Prostate gland (tissue), 2 donors: ENCODE measurements around the gene TMF1. TPM values are rescaled to one million over a fixed set of nuclear protein-coding genes. Genes with fewer than 3 reads are reported as not detected.

Experiments used
- DNase-seq: peaks from one replicate; pipeline ENCODE4 v3.0.0-alpha.2; 2019; ENCODE audit warnings: low spot score
- H3K27ac ChIP-seq, 2 donors: fragments of 200-600 bp; sonication (generic); 2 replicates each; pipeline ENCODE4 v1.5.1; 2017 to 2019
- H3K27me3 ChIP-seq: fragments of 200-600 bp; sonication (generic); replicated peaks from 2 replicates; pipeline ENCODE4 v1.5.1; 2019; ENCODE audit not compliant: insufficient read depth
- H3K36me3 ChIP-seq, 2 donors: fragments of 200-600 bp; sonication (generic); 1 replicate in 1 of 2; 2 replicates in 1 of 2; pipeline versions ENCODE4 v1.5.1 to v1.8.1; 2017 to 2019
- H3K4me1 ChIP-seq: fragments of 200-600 bp; sonication (generic); replicated peaks from 2 replicates; pipeline ENCODE4 v1.5.1; 2019
- H3K4me3 ChIP-seq, 2 donors: fragments of 200-600 bp; sonication (generic); 2 replicates each; pipeline ENCODE4 v1.5.1; 2017 to 2019
- H3K9me3 ChIP-seq: fragments of 200-600 bp; sonication (generic); 2 replicates; pipeline ENCODE4 v1.5.1; 2017
- POLR2A ChIP-seq: fragments of 450-650 bp; IDR thresholded peaks from one replicate; pipeline ENCODE4 v1.6.1; 2016; ENCODE audit warnings: antibody characterized with exemption, mild to moderate bottlenecking
- POLR2AphosphoS5 ChIP-seq: sonication (generic); formaldehyde crosslinking; IDR thresholded peaks from one replicate; pipeline ENCODE4 v1.6.1; 2017; ENCODE audit warnings: antibody characterized with exemption
- WGBS: methylation state at CpG from one replicate; pipeline ENCODE4 v1.1.5; 2018; 5-methylcytosine and 5-hydroxymethylcytosine counted together
- intact Hi-C: fragments of 100-400 bp; cut with DNase I; formaldehyde crosslinking; loops from one replicate; pipeline ENCODE4 v1.14.2; 2022
- total RNA-seq, 2 donors: library from RNA; depleted of rRNA; stranded (reverse); fragments of >200 nt; gene quantifications; one replicate each; pipeline ENCODE4 v1.1.0, GENCODE V29; 2016
- TF ChIP-seq, protein P1 (sequence below), 4 experiments: fragments of 200-600 bp in 2 of 4; fragments of 450-650 bp in 2 of 4; sonication (generic) in 2 of 4; IDR thresholded peaks; 1 replicate in 3 of 4; 2 replicates in 1 of 4; pipeline ENCODE4 v1.5.1; 2016 to 2019; ENCODE audit warnings: antibody characterized with exemption in 4 of 4, mild to moderate bottlenecking in 2 of 4, moderate library complexity in 2 of 4

TMF1 gene
- total RNA-seq, 2 donors from 2014 or later: 24.9 to 29.1 TPM

GRCh38 chr3:68987322-68987721, 64.8 kb downstream of the TMF1 start:
- H3K36me3 ChIP-seq: peaks cover 6% of the 10 kb centered on the region in 2 donors
- 95% methylated on average over 6 of the region's 6 CpGs for WGBS
- no peaks in the 10 kb centered on the region for H3K27me3 ChIP-seq
- intact Hi-C loops: no loop called here
- no peak overlapping the region for H3K4me3 ChIP-seq
- H3K9me3 ChIP-seq: no peaks in the 10 kb centered on the region
- TF ChIP-seq POLR2A (no peak), POLR2AphosphoS5 (no peak)
- TF ChIP-seq, protein P1, sequence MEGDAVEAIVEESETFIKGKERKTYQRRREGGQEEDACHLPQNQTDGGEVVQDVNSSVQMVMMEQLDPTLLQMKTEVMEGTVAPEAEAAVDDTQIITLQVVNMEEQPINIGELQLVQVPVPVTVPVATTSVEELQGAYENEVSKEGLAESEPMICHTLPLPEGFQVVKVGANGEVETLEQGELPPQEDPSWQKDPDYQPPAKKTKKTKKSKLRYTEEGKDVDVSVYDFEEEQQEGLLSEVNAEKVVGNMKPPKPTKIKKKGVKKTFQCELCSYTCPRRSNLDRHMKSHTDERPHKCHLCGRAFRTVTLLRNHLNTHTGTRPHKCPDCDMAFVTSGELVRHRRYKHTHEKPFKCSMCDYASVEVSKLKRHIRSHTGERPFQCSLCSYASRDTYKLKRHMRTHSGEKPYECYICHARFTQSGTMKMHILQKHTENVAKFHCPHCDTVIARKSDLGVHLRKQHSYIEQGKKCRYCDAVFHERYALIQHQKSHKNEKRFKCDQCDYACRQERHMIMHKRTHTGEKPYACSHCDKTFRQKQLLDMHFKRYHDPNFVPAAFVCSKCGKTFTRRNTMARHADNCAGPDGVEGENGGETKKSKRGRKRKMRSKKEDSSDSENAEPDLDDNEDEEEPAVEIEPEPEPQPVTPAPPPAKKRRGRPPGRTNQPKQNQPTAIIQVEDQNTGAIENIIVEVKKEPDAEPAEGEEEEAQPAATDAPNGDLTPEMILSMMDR (IDR thresholded peaks at IDR 0.05): no peak
- H3K27ac ChIP-seq: no peak overlapping the region
- DNase-seq: no peak
- H3K4me1 ChIP-seq: no peaks in the 10 kb centered on the region

DNA sequence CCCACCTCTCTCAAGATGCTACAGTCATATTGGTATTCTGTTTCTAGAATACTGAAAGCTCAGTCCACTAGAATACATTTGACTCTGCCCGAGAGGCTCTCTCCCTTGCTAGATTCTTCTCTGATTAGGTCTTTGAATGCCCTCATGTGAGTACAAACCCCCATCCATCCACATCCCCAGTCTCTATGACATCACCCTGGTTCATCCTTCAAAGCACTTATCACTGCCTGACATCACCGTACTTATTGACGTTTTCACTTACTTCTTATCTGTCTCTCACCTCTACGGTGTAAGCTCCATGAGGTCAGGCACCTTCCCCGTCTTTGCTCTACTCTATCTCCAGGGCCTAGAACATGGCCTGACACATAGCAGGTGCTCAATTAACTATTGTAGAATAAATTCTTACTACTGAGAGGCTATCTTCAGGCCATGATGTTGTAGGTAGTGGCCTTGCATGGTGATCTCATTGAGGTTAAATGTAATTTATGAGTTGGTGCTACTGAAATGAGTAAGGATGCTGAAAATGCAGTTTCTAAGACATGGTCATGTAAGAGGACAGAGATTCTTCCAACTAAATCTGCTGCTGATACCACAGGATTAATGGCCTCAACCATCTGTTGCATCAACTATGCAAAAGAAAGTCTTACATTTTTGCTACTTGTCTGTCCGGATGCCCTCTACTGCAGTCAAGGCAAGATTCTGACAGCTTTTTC, 65.5 kb downstream of the TMF1 start:
- Histone ChIP-seq H3K27me3 (no peaks in the 10 kb centered on the region), H3K27ac (no peak overlapping the region), H3K9me3 (no peaks in the 10 kb centered on the region), H3K4me3 (no peak overlapping the region), H3K36me3 (peaks cover 6% of the 10 kb centered on the region in 2 donors), H3K4me1 (no peaks in the 10 kb centered on the region)
- no peak for DNase-seq
- intact Hi-C loops: no loop called here
- TF ChIP-seq, protein P1 (IDR thresholded peaks at IDR 0.05): no peak
- TF ChIP-seq POLR2AphosphoS5: no peak
- no peak for TF ChIP-seq POLR2A
- 95% methylated on average over 6 of the region's 6 CpGs for WGBS

- DNase-seq: no peak
- WGBS: 83% methylated on average over 3 of the region's 3 CpGs
- no peaks in the 10 kb centered on the region for H3K27me3 ChIP-seq
- H3K36me3 ChIP-seq: peaks cover 6 to 15% of the 10 kb centered on the region in 2 donors
- H3K27ac ChIP-seq: no peak overlapping the region
- H3K4me3 ChIP-seq: no peak overlapping the region
- H3K4me1 ChIP-seq: no peaks in the 10 kb centered on the region
- TF ChIP-seq, protein P1 (IDR thresholded peaks at IDR 0.05): no peak
- TF ChIP-seq POLR2AphosphoS5 (no peak), POLR2A (no peak)
- intact Hi-C loops: no loop called here
- H3K9me3 ChIP-seq: no peaks in the 10 kb centered on the region
These were observed 66.9 kb downstream of the TMF1 start for GRCh38 chr3:68985146-68985790.

DNA sequence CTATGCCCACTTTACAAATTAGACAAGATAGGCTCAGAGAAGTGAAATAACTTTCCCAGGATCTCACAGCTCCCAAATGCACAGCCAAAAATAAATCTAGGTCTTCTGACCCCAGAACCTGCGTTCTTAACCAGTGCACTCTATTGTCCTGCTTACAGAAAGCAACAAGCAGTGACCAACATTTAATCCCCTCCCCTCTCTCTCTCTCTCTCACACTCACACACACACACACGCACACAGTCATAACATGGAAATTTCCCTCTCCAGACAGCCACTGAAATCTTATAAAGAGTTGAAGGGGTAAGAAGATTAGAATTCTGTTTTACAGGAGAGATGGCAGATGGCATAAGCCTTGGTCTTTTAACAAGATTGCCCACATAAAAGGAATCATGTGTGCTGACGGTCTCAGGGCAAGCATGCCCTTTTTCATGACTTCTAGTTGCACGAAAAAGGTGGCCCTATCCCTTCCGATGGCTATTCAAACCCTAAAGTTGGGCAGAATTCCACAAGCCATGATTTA, 68.1 kb downstream of the TMF1 start:
- intact Hi-C loops: no loop called here
- H3K4me1 ChIP-seq: no peaks in the 10 kb centered on the region
- H3K27ac ChIP-seq: no peak overlapping the region
- peaks cover 6 to 15% of the 10 kb centered on the region in 2 donors for H3K36me3 ChIP-seq
- H3K9me3 ChIP-seq: no peaks in the 10 kb centered on the region
- no peak for DNase-seq
- 89% methylated on average over 5 of the region's 5 CpGs for WGBS
- no peak overlapping the region for H3K4me3 ChIP-seq
- no peaks in the 10 kb centered on the region for H3K27me3 ChIP-seq
- TF ChIP-seq POLR2AphosphoS5: no peak

DNA sequence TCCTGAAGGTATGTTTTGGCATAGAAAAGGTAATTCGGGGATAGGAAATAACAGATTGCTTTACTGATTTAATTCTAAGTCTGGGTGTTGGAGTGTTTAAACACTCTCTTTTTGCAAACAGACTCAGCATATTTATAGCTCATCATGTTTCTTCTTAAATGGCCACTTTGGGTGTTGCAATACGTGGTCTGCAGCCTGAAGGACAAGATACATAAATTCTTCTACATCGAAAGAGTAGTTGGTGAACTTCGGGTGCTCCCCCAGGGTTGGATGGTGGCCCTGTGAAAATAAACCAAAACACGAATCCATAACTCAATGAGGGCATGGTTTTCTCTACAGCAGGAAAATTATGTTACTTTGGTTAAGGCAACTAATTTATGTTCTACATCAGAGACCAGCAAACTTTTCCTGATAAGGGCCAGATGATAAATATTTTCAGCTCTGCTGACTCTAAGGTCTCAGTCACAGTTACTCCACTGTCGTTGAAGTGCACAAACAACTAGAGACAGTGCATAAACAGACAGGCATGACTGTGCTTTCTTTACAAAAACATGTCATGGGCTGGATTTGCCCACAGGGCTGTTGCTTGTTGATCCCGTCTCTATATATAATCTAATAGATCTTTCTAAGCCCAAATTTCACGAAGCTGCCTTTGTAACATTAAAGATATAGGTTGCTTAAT, 74.5 kb downstream of the TMF1 start:
- no peak overlapping the region for H3K4me3 ChIP-seq
- H3K4me1 ChIP-seq: no peaks in the 10 kb centered on the region
- H3K9me3 ChIP-seq: no peaks in the 10 kb centered on the region
- no peak for TF ChIP-seq POLR2AphosphoS5
- TF ChIP-seq POLR2A: no peak
- TF ChIP-seq, protein P1 (IDR thresholded peaks at IDR 0.05): no peak
- intact Hi-C loops: no loop called here
- DNase-seq: no peak
- H3K36me3 ChIP-seq: peaks cover 0 to 9% of the 10 kb centered on the region in 2 donors
- H3K27me3 ChIP-seq: no peaks in the 10 kb centered on the region
- H3K27ac ChIP-seq: no peak overlapping the region
- WGBS: 67% methylated on average over 8 of the region's 8 CpGs
